Upper lobe of right lung (tissue), 1 donor: ENCODE data around the gene SEL1L3. TPM values are rescaled to one million over a fixed set of nuclear protein-coding genes. Genes with fewer than 3 reads are reported as not detected.

Source experiments
- ATAC-seq: fragments of 200-7000 bp; cut with Tn5 transposase; one replicate; pipeline ENCODE4 v1.9.1; 2020; ENCODE audit warnings: mild to moderate bottlenecking, moderate library complexity
- DNase-seq: peaks from one replicate; pipeline ENCODE4 v3.0.0-alpha.2; 2020
- H3K27ac ChIP-seq: fragments of 200-600 bp; one replicate; pipeline ENCODE4 v1.8.0; 2022
- H3K27me3 ChIP-seq: fragments of 200-600 bp; one replicate; pipeline ENCODE4 v1.8.0; 2022; ENCODE audit warnings: mild to moderate bottlenecking
- H3K36me3 ChIP-seq: fragments of 200-600 bp; one replicate; pipeline ENCODE4 v1.8.0; 2022
- H3K4me1 ChIP-seq: fragments of 200-600 bp; one replicate; pipeline ENCODE4 v1.8.0; 2022
- H3K4me3 ChIP-seq: fragments of 200-600 bp; one replicate; pipeline ENCODE4 v1.8.0; 2022; ENCODE audit warnings: mild to moderate bottlenecking
- H3K9me3 ChIP-seq: fragments of 200-600 bp; one replicate; pipeline ENCODE4 v1.8.0; 2022
- intact Hi-C: fragments of 100-400 bp; cut with DNase I; formaldehyde crosslinking; loops from one replicate; pipeline ENCODE4 v1.11.0; 2022
- total RNA-seq: library from RNA; stranded (reverse); fragmentation: NEBNext Ultra II Directional; extraction: Animal tissue kit (Norgen Biotek cat#: 25700); gene quantifications from one replicate; pipeline ENCODE4 v1.2.1, GENCODE V29; 2021
- TF ChIP-seq, protein P1 (sequence below): fragments of 200-600 bp; IDR thresholded peaks from one replicate; pipeline ENCODE4 v1.8.0; 2022; ENCODE audit warnings: antibody characterized with exemption
- donor health status: DM: no; HTN: yes; CAD: no; lungs with severe emphysema.

SEL1L3 gene
- total RNA-seq, 1 donor from 2014 or later = 69.2 TPM

- Histone ChIP-seq H3K4me1 (no peaks in the 10 kb centered on the region), H3K27me3 (no peaks in the 10 kb centered on the region), H3K36me3 (peaks cover 59% of the 10 kb centered on the region), H3K9me3 (no peaks in the 10 kb centered on the region), H3K4me3 (no peak overlapping the region), H3K27ac (no peak overlapping the region)
- DNase-seq (no peak), ATAC-seq (no peak)
- intact Hi-C loops = no loop called here
- TF ChIP-seq, protein P1, sequence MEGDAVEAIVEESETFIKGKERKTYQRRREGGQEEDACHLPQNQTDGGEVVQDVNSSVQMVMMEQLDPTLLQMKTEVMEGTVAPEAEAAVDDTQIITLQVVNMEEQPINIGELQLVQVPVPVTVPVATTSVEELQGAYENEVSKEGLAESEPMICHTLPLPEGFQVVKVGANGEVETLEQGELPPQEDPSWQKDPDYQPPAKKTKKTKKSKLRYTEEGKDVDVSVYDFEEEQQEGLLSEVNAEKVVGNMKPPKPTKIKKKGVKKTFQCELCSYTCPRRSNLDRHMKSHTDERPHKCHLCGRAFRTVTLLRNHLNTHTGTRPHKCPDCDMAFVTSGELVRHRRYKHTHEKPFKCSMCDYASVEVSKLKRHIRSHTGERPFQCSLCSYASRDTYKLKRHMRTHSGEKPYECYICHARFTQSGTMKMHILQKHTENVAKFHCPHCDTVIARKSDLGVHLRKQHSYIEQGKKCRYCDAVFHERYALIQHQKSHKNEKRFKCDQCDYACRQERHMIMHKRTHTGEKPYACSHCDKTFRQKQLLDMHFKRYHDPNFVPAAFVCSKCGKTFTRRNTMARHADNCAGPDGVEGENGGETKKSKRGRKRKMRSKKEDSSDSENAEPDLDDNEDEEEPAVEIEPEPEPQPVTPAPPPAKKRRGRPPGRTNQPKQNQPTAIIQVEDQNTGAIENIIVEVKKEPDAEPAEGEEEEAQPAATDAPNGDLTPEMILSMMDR = no peak
Observed at GRCh38 chr4:25821267-25821666, 41.5 kb downstream of the SEL1L3 start.

GRCh38 chr4:25818876-25819275 lies 43.9 kb downstream of the SEL1L3 start:
- Histone ChIP-seq H3K9me3 (no peaks in the 10 kb centered on the region), H3K36me3 (peaks cover 59% of the 10 kb centered on the region), H3K4me1 (peaks cover 6% of the 10 kb centered on the region), H3K4me3 (no peak overlapping the region), H3K27me3 (no peaks in the 10 kb centered on the region), H3K27ac (no peak overlapping the region)
- TF ChIP-seq, protein P1 = no peak
- no peak for DNase-seq
- ATAC-seq = no peak
- intact Hi-C loops = no loop called here

- Histone ChIP-seq H3K4me3 (no peak overlapping the region), H3K4me1 (peaks cover 9% of the 10 kb centered on the region), H3K9me3 (no peaks in the 10 kb centered on the region), H3K27ac (no peak overlapping the region), H3K27me3 (no peaks in the 10 kb centered on the region), H3K36me3 (peaks cover 59% of the 10 kb centered on the region)
- DNase-seq (no peak), ATAC-seq (no peak)
- TF ChIP-seq, protein P1 = no peak
- intact Hi-C loops = no loop called here
Observed at GRCh38 chr4:25818371-25818871, 44.4 kb downstream of the SEL1L3 start.

DNA sequence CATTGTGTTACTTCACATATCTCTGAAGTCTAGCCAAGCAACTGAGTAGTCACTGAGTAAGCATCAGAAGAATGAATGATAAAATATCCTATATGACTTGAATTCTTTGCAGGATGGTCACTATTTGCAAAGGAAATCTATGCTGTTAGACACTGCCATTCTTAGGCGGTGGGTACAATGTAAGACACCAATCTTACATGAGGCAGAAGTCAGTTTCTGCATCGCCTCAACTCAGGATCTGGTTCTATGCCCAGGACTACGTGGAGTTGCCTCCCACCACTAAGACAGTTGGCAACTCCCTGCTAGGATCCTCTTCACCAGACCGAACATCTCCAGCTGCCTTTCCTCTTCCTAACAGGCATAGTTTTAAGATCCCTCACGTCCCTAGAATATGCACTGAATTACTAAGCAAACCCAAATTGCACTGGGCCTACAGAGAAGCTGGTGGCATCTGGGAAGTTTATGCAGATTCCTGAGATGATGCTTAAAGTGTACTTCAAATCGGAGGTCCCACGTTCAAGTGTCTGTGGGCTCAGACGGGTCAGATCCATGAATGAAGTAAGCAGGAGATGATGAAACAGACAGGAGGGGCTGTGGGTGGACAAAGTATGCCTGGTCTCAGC lies 45.6 kb downstream of the SEL1L3 start:
- ATAC-seq (no peak), DNase-seq (no peak)
- intact Hi-C loops = no loop called here
- no peaks in the 10 kb centered on the region for H3K27me3 ChIP-seq
- TF ChIP-seq, protein P1 = no peak
- H3K27ac ChIP-seq = no peak overlapping the region
- H3K36me3 ChIP-seq = peaks cover 51% of the 10 kb centered on the region
- H3K4me1 ChIP-seq = peaks cover 13% of the 10 kb centered on the region
- no peak overlapping the region for H3K4me3 ChIP-seq
- no peaks in the 10 kb centered on the region for H3K9me3 ChIP-seq

DNA sequence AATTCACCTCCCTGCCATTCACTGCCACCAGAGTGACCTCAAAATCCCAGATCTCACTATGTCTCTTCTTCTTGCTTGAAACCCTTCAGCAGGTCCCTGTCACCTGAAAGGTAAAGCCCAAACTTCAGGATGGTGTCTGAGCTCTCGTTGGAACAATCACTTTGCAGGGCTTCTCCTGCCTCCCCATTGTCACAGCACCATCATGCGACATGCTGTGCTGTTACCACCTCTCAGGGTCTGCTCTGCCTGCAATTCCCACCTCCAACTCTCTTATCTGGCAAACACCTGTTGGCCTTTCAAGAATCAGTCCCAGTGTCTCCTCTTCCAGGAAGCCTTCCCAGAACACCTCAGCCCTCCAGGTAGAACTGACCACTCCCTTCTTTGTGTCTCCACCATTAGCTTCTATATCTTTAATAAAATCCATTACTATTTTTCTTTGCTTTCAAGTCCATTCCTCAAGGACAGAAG lies 46.2 kb downstream of the SEL1L3 start:
- peaks cover 13% of the 10 kb centered on the region for H3K4me1 ChIP-seq
- intact Hi-C loops = no loop called here
- no peaks in the 10 kb centered on the region for H3K9me3 ChIP-seq
- no peak for DNase-seq
- ATAC-seq = no peak
- H3K36me3 ChIP-seq = peaks cover 45% of the 10 kb centered on the region
- H3K27ac ChIP-seq = no peak overlapping the region
- no peaks in the 10 kb centered on the region for H3K27me3 ChIP-seq
- TF ChIP-seq, protein P1 = no peak
- H3K4me3 ChIP-seq = no peak overlapping the region
